NT2/D1 (cell line): Measurements from ENCODE around the gene AGGF1.

ENCODE experiments used
- DNase-seq: peaks from one replicate; pipeline ENCODE4 v3.0.0-alpha.2; 2011; ENCODE audit warnings: low read depth, low spot score
- H3K27me3 ChIP-seq: 2 replicates; pipeline ENCODE4 v1.6.0; 2011; ENCODE audit warnings: mild to moderate bottlenecking; ENCODE audit not compliant: insufficient read length, insufficient read depth
- H3K36me3 ChIP-seq: 2 replicates; pipeline ENCODE4 v1.6.1; 2011; ENCODE audit warnings: mild to moderate bottlenecking, low read length, mixed read lengths; ENCODE audit not compliant: insufficient read depth, insufficient read length
- H3K4me1 ChIP-seq: 2 replicates; pipeline ENCODE4 v1.5.1; 2011; ENCODE audit not compliant: insufficient read depth, insufficient read length
- H3K4me3 ChIP-seq: 2 replicates; pipeline ENCODE4 v1.5.1; 2011; ENCODE audit warnings: low read depth; ENCODE audit not compliant: insufficient read length
- H3K9ac ChIP-seq: 2 replicates; pipeline ENCODE4 v1.6.0; 2011; ENCODE audit warnings: low read depth; ENCODE audit not compliant: insufficient read length
- H3K9me3 ChIP-seq: 2 replicates; pipeline ENCODE4 v1.5.1; 2011; ENCODE audit warnings: mild to moderate bottlenecking, low read length; ENCODE audit not compliant: insufficient read depth
- SUZ12 ChIP-seq: IDR thresholded peaks from 2 replicates; pipeline ENCODE4 v1.6.1; 2011; ENCODE audit not compliant: insufficient read length, insufficient read depth; ENCODE audit errors: extremely low read depth
- YY1 ChIP-seq: IDR thresholded peaks from 2 replicates; pipeline ENCODE4 v1.6.1; 2011; ENCODE audit not compliant: insufficient read length, insufficient read depth
- ZNF274 ChIP-seq: IDR thresholded peaks from 2 replicates; pipeline ENCODE4 v1.6.1; 2011; ENCODE audit warnings: mild to moderate bottlenecking, low read depth, low read length

The AGGF1 gene

GRCh38 chr5:77012601-77013000 is 17.6 kb upstream of the AGGF1 start:
- Histone ChIP-seq H3K9ac (no peak overlapping the region), H3K9me3 (0 out of 2 replicates have a peak, but pooled peaks cover 1% of the 10 kb centered on the region), H3K36me3 (no peaks in the 10 kb centered on the region), H3K27me3 (no peaks in the 10 kb centered on the region), H3K4me3 (no peak overlapping the region), H3K4me1 (no peaks in the 10 kb centered on the region)
- DNase-seq, result no peak
- TF ChIP-seq YY1, result no peak
- TF ChIP-seq ZNF274, result no peak
- TF ChIP-seq SUZ12, result no peak

- peak; percentile 36 for DNase-seq
- Histone ChIP-seq H3K4me3 (no peak overlapping the region), H3K4me1 (no peaks in the 10 kb centered on the region), H3K9me3 (no peaks in the 10 kb centered on the region), H3K9ac (no peak overlapping the region), H3K36me3 (no peaks in the 10 kb centered on the region), H3K27me3 (no peaks in the 10 kb centered on the region)
- TF ChIP-seq ZNF274, result no peak
- TF ChIP-seq SUZ12, result no peak
- no peak for TF ChIP-seq YY1
Observed at GRCh38 chr5:77015938-77016569, 14.2 kb upstream of the AGGF1 start.

GRCh38 chr5:77016962-77017361 is 13.2 kb upstream of the AGGF1 start:
- no peak for DNase-seq
- no peaks in the 10 kb centered on the region for H3K9me3 ChIP-seq
- no peaks in the 10 kb centered on the region for H3K27me3 ChIP-seq
- no peak overlapping the region for H3K9ac ChIP-seq
- no peaks in the 10 kb centered on the region for H3K4me1 ChIP-seq
- no peaks in the 10 kb centered on the region for H3K36me3 ChIP-seq
- H3K4me3 ChIP-seq, result no peak overlapping the region
- TF ChIP-seq SUZ12 (no peak), YY1 (no peak), ZNF274 (no peak)

GRCh38 chr5:77017668-77018067 is 12.5 kb upstream of the AGGF1 start:
- Histone ChIP-seq H3K36me3 (no peaks in the 10 kb centered on the region), H3K9me3 (no peaks in the 10 kb centered on the region), H3K4me3 (no peak overlapping the region), H3K4me1 (no peaks in the 10 kb centered on the region), H3K9ac (no peak overlapping the region), H3K27me3 (no peaks in the 10 kb centered on the region)
- no peak for TF ChIP-seq SUZ12
- no peak for TF ChIP-seq YY1
- TF ChIP-seq ZNF274, result no peak
- no peak for DNase-seq

GRCh38 chr5:77022511-77023417 is 7.4 kb upstream of the AGGF1 start:
- Histone ChIP-seq H3K4me1 (no peaks in the 10 kb centered on the region), H3K4me3 (no peak overlapping the region), H3K9me3 (no peaks in the 10 kb centered on the region), H3K27me3 (no peaks in the 10 kb centered on the region), H3K36me3 (no peaks in the 10 kb centered on the region), H3K9ac (no peak overlapping the region)
- DNase-seq, result no peak
- TF ChIP-seq SUZ12 (no peak), ZNF274 (no peak), YY1 (no peak)

- no peak for TF ChIP-seq ZNF274
- TF ChIP-seq YY1, result no peak
- TF ChIP-seq SUZ12, result no peak
- H3K9ac ChIP-seq, result no peak overlapping the region
- no peaks in the 10 kb centered on the region for H3K4me1 ChIP-seq
- H3K27me3 ChIP-seq, result no peaks in the 10 kb centered on the region
- no peak overlapping the region for H3K4me3 ChIP-seq
- no peak for DNase-seq
- peaks cover 11% of the 10 kb centered on the region for H3K9me3 ChIP-seq
- H3K36me3 ChIP-seq, result no peaks in the 10 kb centered on the region
Observed at GRCh38 chr5:77024490-77024889, 5.7 kb upstream of the AGGF1 start.
